Neuronal stem cell (in vitro differentiated cells): Measurements from ENCODE around the gene RNF4.
"Not testable (repeated sequence)": the region's sequence is repeated elsewhere in the genome, so short reads cannot be mapped to it uniquely, and the experiment has no call there.

Experiments
- DNase-seq: peaks from one replicate; pipeline ENCODE4 v3.0.0-alpha.2; 2013; ENCODE audit warnings: low spot score
- H2AFZ ChIP-seq: one replicate; pipeline ENCODE4 v1.6.1; 2013; ENCODE audit warnings: mild to moderate bottlenecking, low read length, inconsistent platforms
- H2AK5ac ChIP-seq: 2 replicates; pipeline ENCODE4 v1.6.1; 2013; ENCODE audit warnings: low read depth, mild to moderate bottlenecking, inconsistent platforms, low read length, moderate library complexity, mixed read lengths
- H2BK120ac ChIP-seq: 2 replicates; pipeline ENCODE4 v1.6.1; 2013; ENCODE audit warnings: low read depth, mild to moderate bottlenecking, inconsistent platforms, low read length, moderate library complexity, mixed read lengths
- H2BK12ac ChIP-seq: one replicate; pipeline ENCODE4 v1.6.1; 2013; ENCODE audit warnings: low read length, inconsistent platforms
- H2BK15ac ChIP-seq: 2 replicates; pipeline ENCODE4 v1.6.1; 2013; ENCODE audit warnings: mild to moderate bottlenecking, low read length, inconsistent platforms, mixed read lengths
- H2BK5ac ChIP-seq: one replicate; pipeline ENCODE4 v1.6.1; 2013; ENCODE audit warnings: inconsistent platforms, mild to moderate bottlenecking, low read length, moderate library complexity
- H3K14ac ChIP-seq: one replicate; pipeline ENCODE4 v1.6.1; 2013; ENCODE audit warnings: low read length, inconsistent platforms
- H3K18ac ChIP-seq: 2 replicates; pipeline ENCODE4 v1.6.1; 2013; ENCODE audit warnings: low read length, inconsistent platforms
- H3K23ac ChIP-seq: 2 replicates; pipeline ENCODE4 v1.6.1; 2013; ENCODE audit warnings: low read depth, mild to moderate bottlenecking, mixed read lengths, low read length, inconsistent platforms; ENCODE audit not compliant: poor library complexity
- H3K27ac ChIP-seq: replicated peaks from 3 replicates; pipeline ENCODE4 v1.5.1; 2013; ENCODE audit warnings: low read length, inconsistent platforms
- H3K27me3 ChIP-seq, 3 experiments: 2 replicates each; pipeline ENCODE4 v1.6.1; 2013; ENCODE audit warnings: low read length in 3 of 3, mild to moderate bottlenecking in 2 of 3, inconsistent platforms in 1 of 3, low read depth in 1 of 3, mixed read lengths in 1 of 3, moderate library complexity in 1 of 3; ENCODE audit not compliant: control insufficient read depth in 3 of 3, insufficient read depth in 3 of 3
- H3K36me3 ChIP-seq, 2 donors: replicated peaks in 1 of 2; 2 replicates each; pipeline ENCODE4 v1.6.1; 2013; ENCODE audit warnings: low read length in 2 of 2; ENCODE audit not compliant: control insufficient read depth in 2 of 2, insufficient read depth in 2 of 2
- H3K4ac ChIP-seq: 2 replicates; pipeline ENCODE4 v1.6.1; 2013; ENCODE audit warnings: inconsistent platforms, mild to moderate bottlenecking, low read length, moderate library complexity
- H3K4me1 ChIP-seq, 2 donors: 1 replicate in 1 of 2; 2 replicates in 1 of 2; pipeline ENCODE4 v1.6.1; 2013; ENCODE audit warnings: low read length in 2 of 2, low read depth in 1 of 2; ENCODE audit not compliant: control insufficient read depth in 2 of 2, insufficient read depth in 1 of 2
- H3K4me2 ChIP-seq: one replicate; pipeline ENCODE4 v1.6.1; 2013; ENCODE audit warnings: mild to moderate bottlenecking, low read length, inconsistent platforms; ENCODE audit not compliant: insufficient read depth, poor library complexity, severe bottlenecking
- H3K4me3 ChIP-seq, 2 donors: 2 replicates each; pipeline ENCODE4 v1.5.1; 2013; ENCODE audit warnings: low read length in 2 of 2, mild to moderate bottlenecking in 2 of 2, inconsistent platforms in 1 of 2, moderate library complexity in 1 of 2
- H3K79me1 ChIP-seq: one replicate; pipeline ENCODE4 v1.6.1; 2013; ENCODE audit warnings: low read depth, mild to moderate bottlenecking, inconsistent platforms, low read length, moderate library complexity
- H3K9ac ChIP-seq: one replicate; pipeline ENCODE4 v1.6.1; 2013; ENCODE audit warnings: mild to moderate bottlenecking, low read depth, low read length, inconsistent platforms; ENCODE audit not compliant: poor library complexity
- H3K9me3 ChIP-seq, 2 donors: replicated peaks in 1 of 2; 2 replicates each; pipeline versions ENCODE3 to v1.6.1; 2013; ENCODE audit warnings: low read length in 2 of 2, mild to moderate bottlenecking in 2 of 2, inconsistent platforms in 1 of 2, low read depth in 1 of 2, mixed read lengths in 1 of 2, moderate library complexity in 1 of 2; ENCODE audit not compliant: control insufficient read depth in 2 of 2, insufficient read depth in 1 of 2
- H4K8ac ChIP-seq: one replicate; pipeline ENCODE4 v1.6.1; 2013; ENCODE audit warnings: low read depth, mild to moderate bottlenecking, inconsistent platforms, low read length, moderate library complexity
- H4K91ac ChIP-seq: one replicate; pipeline ENCODE4 v1.6.1; 2013; ENCODE audit warnings: low read length, low read depth, mild to moderate bottlenecking, inconsistent platforms; ENCODE audit not compliant: poor library complexity
- WGBS, 2 donors: extraction: QIAGEN DNeasy Blood & Tissue Kit; methylation state at CpG; one replicate each; pipeline ENCODE4 v1.1.7; 2013; ENCODE audit warnings: missing lambda C conversion rate in 2 of 2, mixed read lengths in 1 of 2; ENCODE audit not compliant: insufficient read length in 2 of 2, insufficient replicate concordance in 1 of 2; ENCODE audit errors: extremely low coverage in 2 of 2; 5-methylcytosine and 5-hydroxymethylcytosine counted together

Gene RNF4

GRCh38 chr4:2536193-2537010, 67.5 kb downstream of the RNF4 start, which contains the start of gene FAM193A:
Gene FAM193A (plus strand): TSS chr4:2536647. CDS start chr4:2536916, 269 bp downstream.
- Histone ChIP-seq H2AFZ (peak within 1 kb of the TSS; percentile 94), H3K27ac (peak within 1 kb of the TSS; percentile 89), H3K14ac (peak within 1 kb of the TSS; percentile 49), H3K9me3 (peaks cover 0 to 3% of the 10 kb centered on the region in 2 donors), H2BK5ac (peak within 1 kb of the TSS; percentile 93), H3K4ac (peak within 1 kb of the TSS; percentile 53), H3K4me1 (peaks cover 5 to 8% of the 10 kb centered on the region in 2 donors), H4K8ac (peak within 1 kb of the TSS; percentile 52), H3K36me3 (peaks cover 0 to 18% of the 10 kb centered on the region in 2 donors), H3K9ac (peak within 1 kb of the TSS; percentile 98), H2BK12ac (peak within 1 kb of the TSS; percentile 58), H3K4me3 (peak within 1 kb of the TSS; percentile 93 to 100), H4K91ac (no peak within 1 kb of the TSS), H3K79me1 (peaks cover 7% of the 10 kb centered on the region), H3K4me2 (peak within 1 kb of the TSS; percentile 87), H3K18ac (peak within 1 kb of the TSS; percentile 99), H2BK120ac (peak within 1 kb of the TSS; percentile 76), H2AK5ac (peak within 1 kb of the TSS; percentile 95), H2BK15ac (no peak within 1 kb of the TSS), H3K27me3 (no peaks in the 10 kb centered on the region), H3K23ac (peak within 1 kb of the TSS; percentile 85)
- DNase-seq: peak; percentile 99
- no CpG with 5 or more reads among the region's 106 CpGs for WGBS, 2 donors

DNA sequence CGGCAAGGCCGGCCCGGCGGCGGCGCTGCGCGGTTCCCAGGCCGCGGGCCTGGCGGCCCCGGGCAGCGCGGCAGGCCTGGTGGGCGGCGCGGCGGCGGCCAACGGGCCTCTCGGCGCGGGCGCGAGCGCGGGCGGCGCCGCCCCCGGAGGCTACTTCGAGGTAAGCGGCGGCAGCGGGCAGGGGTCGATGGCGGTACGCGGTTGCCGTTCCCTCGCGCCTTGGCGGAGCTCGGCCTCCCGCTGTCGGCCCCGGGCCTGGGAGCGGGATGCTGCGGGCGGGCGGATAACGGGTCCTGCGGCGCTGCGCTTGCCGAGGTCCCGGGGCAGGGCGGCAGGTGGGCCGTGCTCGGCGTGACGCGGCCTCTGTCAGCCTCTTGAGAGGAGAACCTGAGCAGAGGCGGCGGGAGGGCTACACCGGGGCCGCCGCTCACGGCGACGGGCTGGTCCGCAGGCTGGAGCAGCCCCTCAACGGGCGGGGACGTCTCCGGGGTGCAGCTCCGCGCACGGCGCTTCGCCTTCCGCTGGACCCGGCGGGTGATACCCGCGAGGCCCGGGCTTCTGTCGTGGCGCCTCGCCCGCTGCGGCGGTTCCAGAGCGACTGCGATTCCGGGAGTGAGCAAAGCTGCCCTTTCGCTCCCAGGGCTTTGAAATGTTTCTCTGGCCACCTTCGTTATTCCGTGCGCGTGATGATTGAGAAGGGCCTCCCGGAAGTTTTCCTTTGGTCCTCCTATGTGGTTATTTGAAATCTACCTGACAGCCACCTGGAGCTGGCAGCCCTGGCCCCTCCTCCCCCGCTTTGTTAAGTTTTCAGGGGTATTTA, 68.3 kb downstream of the RNF4 start:
- Histone ChIP-seq H3K14ac (peak overlapping the region; percentile 39), H2BK12ac (peak overlapping the region; percentile 58), H3K9me3 (peaks cover 0 to 3% of the 10 kb centered on the region in 2 donors), H3K36me3 (peaks cover 0 to 19% of the 10 kb centered on the region in 2 donors), H2BK15ac (no peak overlapping the region), H3K23ac (peak overlapping the region; percentile 85), H2AK5ac (peak overlapping the region; percentile 84), H4K91ac (no peak overlapping the region), H3K4me2 (peak overlapping the region; percentile 71), H2BK120ac (peak overlapping the region; percentile 76), H4K8ac (no peak overlapping the region), H3K79me1 (peaks cover 7% of the 10 kb centered on the region), H3K27me3 (no peaks in the 10 kb centered on the region), H2AFZ (peak overlapping the region; percentile 80), H3K9ac (peak overlapping the region; percentile 97), H3K4me1 (peaks cover 5 to 8% of the 10 kb centered on the region in 2 donors), H3K4me3 (peak overlapping the region; percentile 93 to 100), H3K4ac (peak overlapping the region; percentile 53), H3K27ac (peak overlapping the region; percentile 83), H3K18ac (peak overlapping the region; percentile 96), H2BK5ac (peak overlapping the region; percentile 87)
- peak; percentile 48 for DNase-seq
- WGBS, 2 donors: no CpG with 5 or more reads among the region's 103 CpGs

DNA sequence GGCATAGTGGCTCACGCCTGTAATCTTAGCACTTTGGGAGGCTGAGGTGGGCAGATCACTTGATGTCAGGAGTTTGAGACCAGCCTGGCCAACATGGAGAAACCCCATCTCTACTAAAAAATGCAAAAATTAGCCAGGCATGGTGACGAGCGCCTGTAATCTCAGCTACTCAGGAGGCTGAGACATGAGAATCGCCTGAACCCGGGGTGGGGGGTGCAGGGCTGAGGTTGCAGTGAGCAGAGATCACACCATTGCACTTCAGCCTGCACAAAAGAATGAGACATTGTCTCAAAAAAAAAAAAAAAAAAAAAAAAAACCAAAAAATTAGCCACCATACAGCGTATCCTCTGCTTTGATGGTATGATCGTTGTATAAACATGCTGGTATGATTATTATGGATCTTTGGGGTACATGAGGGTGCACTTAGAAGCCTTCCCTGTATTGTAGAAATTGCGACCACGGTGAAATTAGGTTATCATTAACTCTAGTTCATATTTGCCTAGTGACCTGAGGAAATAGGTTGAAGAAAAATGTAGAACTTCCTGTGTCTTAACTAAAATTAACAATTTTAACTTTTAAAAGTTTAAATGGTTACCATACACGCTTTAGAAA, 74.8 kb downstream of the RNF4 start:
- no CpG with 5 or more reads among the region's 10 CpGs for WGBS, 2 donors
- H3K4me1 ChIP-seq, H3K18ac ChIP-seq, H2AFZ ChIP-seq, H3K14ac ChIP-seq, H3K79me1 ChIP-seq, H2BK5ac ChIP-seq, H3K9me3 ChIP-seq, H3K27me3 ChIP-seq, DNase-seq, H3K27ac ChIP-seq, H2BK12ac ChIP-seq, H3K4me3 ChIP-seq, H2BK120ac ChIP-seq, H4K91ac ChIP-seq, H3K4ac ChIP-seq, H3K23ac ChIP-seq, H3K9ac ChIP-seq, H2BK15ac ChIP-seq, H4K8ac ChIP-seq, H2AK5ac ChIP-seq, H3K4me2 ChIP-seq: not testable (repeated sequence)
- H3K36me3 ChIP-seq: peaks cover 0 to 38% of the 10 kb centered on the region in 2 donors
